Loucy (cell line): Measurements from ENCODE around the gene FOXJ3.

Experiments used
- H2AFZ ChIP-seq: fragments of 200-600 bp; sonication (generic); 2 replicates; pipeline ENCODE4 v1.6.0; 2016; ENCODE audit warnings: antibody characterized with exemption, mild to moderate bottlenecking, low read length, moderate library complexity
- H3F3A ChIP-seq: fragments of 200-600 bp; 2 replicates; pipeline ENCODE4 v1.6.0; 2016; ENCODE audit warnings: antibody characterized with exemption, low read depth, mild to moderate bottlenecking
- H3K27me3 ChIP-seq: fragments of 200-600 bp; sonication (generic); 2 replicates; pipeline ENCODE4 v1.6.1; 2014; ENCODE audit warnings: low read length, mild to moderate bottlenecking; ENCODE audit not compliant: insufficient read depth, poor library complexity, severe bottlenecking
- H3K36me3 ChIP-seq: fragments of 200-600 bp; sonication (generic); 2 replicates; pipeline ENCODE4 v1.6.1; 2016; ENCODE audit warnings: low read length; ENCODE audit not compliant: insufficient read depth
- H3K4me1 ChIP-seq: fragments of 200-600 bp; sonication (generic); 2 replicates; pipeline ENCODE4 v1.5.1; 2014; ENCODE audit warnings: low read length, mild to moderate bottlenecking; ENCODE audit not compliant: insufficient read depth, poor library complexity, severe bottlenecking
- H3K4me2 ChIP-seq: fragments of 200-600 bp; sonication (generic); 2 replicates; pipeline ENCODE4 v1.6.0; 2014; ENCODE audit warnings: antibody characterized with exemption, low read length, low read depth, mild to moderate bottlenecking; ENCODE audit not compliant: poor library complexity, severe bottlenecking
- H3K4me3 ChIP-seq: fragments of 200-600 bp; sonication (generic); 2 replicates; pipeline ENCODE4 v1.5.1; 2014; ENCODE audit warnings: low read length, mild to moderate bottlenecking, mixed read lengths; ENCODE audit not compliant: poor library complexity, severe bottlenecking
- H3K79me2 ChIP-seq: fragments of 200-600 bp; sonication (generic); 2 replicates; pipeline ENCODE4 v1.6.1; 2014; ENCODE audit warnings: low read length; ENCODE audit not compliant: insufficient read depth
- H3K9ac ChIP-seq: fragments of 200-600 bp; sonication (generic); 2 replicates; pipeline ENCODE4 v1.6.0; 2014; ENCODE audit warnings: mild to moderate bottlenecking, low read depth, low read length, moderate library complexity; ENCODE audit not compliant: poor library complexity, severe bottlenecking
- H3K9me2 ChIP-seq: fragments of 200-600 bp; sonication (generic); replicated peaks from 2 replicates; pipeline ENCODE4 v1.6.1; 2016; ENCODE audit warnings: low read depth, low read length, mixed read lengths
- H3K9me3 ChIP-seq: fragments of 200-600 bp; sonication (generic); 2 replicates; pipeline ENCODE4 v1.6.1; 2014; ENCODE audit warnings: mild to moderate bottlenecking, antibody characterized with exemption, low read length, low read depth; ENCODE audit not compliant: insufficient read depth
- H4K20me1 ChIP-seq: fragments of 200-600 bp; sonication (generic); 2 replicates; pipeline ENCODE4 v1.6.0; 2014; ENCODE audit warnings: antibody characterized with exemption, low read length, mild to moderate bottlenecking; ENCODE audit not compliant: insufficient read depth, poor library complexity, severe bottlenecking
- CTCF ChIP-seq: fragments of 200-600 bp; sonication (generic); conservative IDR thresholded peaks from 2 replicates; pipeline ENCODE4 v1.5.1; 2014; ENCODE audit warnings: mild to moderate bottlenecking, antibody characterized with exemption, low read length
- EZH2phosphoT487 ChIP-seq: fragments of 200-600 bp; IDR thresholded peaks from 2 replicates; pipeline ENCODE4 v1.6.1; 2018; ENCODE audit warnings: antibody characterized with exemption, mild to moderate bottlenecking, moderate library complexity, borderline replicate concordance

FOXJ3 gene

GRCh38 chr1:42282867-42283583, 52.0 kb downstream of the FOXJ3 start:
- no peaks in the 10 kb centered on the region for H3K9me3 ChIP-seq
- no peaks in the 10 kb centered on the region for H3F3A ChIP-seq
- no peak overlapping the region for H2AFZ ChIP-seq
- H3K36me3 ChIP-seq = peaks cover 4% of the 10 kb centered on the region; the same call in 1 of the 2 replicates
- H3K4me2 ChIP-seq = no peak overlapping the region
- TF ChIP-seq CTCF (no peak), EZH2phosphoT487 (no peak)
- no peaks in the 10 kb centered on the region for H3K27me3 ChIP-seq
- H3K79me2 ChIP-seq = peaks cover 94% of the 10 kb centered on the region
- H3K4me3 ChIP-seq = no peak overlapping the region
- H4K20me1 ChIP-seq = peaks cover 34% of the 10 kb centered on the region
- H3K4me1 ChIP-seq = peaks cover 31% of the 10 kb centered on the region
- H3K9me2 ChIP-seq = no peaks in the 10 kb centered on the region
- H3K9ac ChIP-seq = no peak overlapping the region

- Histone ChIP-seq H3K79me2 (peaks cover 90% of the 10 kb centered on the region), H3F3A (no peaks in the 10 kb centered on the region), H3K9me2 (no peaks in the 10 kb centered on the region), H3K27me3 (no peaks in the 10 kb centered on the region), H3K4me2 (no peak overlapping the region), H3K36me3 (peaks cover 8% of the 10 kb centered on the region; the same call in 1 of the 2 replicates), H3K4me3 (no peak overlapping the region), H3K4me1 (peaks cover 33% of the 10 kb centered on the region), H2AFZ (no peak overlapping the region), H3K9ac (no peak overlapping the region), H3K9me3 (no peaks in the 10 kb centered on the region), H4K20me1 (peaks cover 34% of the 10 kb centered on the region)
- no peak for TF ChIP-seq EZH2phosphoT487
- TF ChIP-seq CTCF = no peak
Observed at GRCh38 chr1:42282024-42282579, 52.9 kb downstream of the FOXJ3 start.

- no peak overlapping the region for H3K9ac ChIP-seq
- no peaks in the 10 kb centered on the region for H3F3A ChIP-seq
- no peaks in the 10 kb centered on the region for H3K9me2 ChIP-seq
- no peak overlapping the region for H2AFZ ChIP-seq
- H3K27me3 ChIP-seq = no peaks in the 10 kb centered on the region
- H3K4me3 ChIP-seq = no peak overlapping the region
- H3K4me1 ChIP-seq = peaks cover 33% of the 10 kb centered on the region
- no peaks in the 10 kb centered on the region for H3K9me3 ChIP-seq
- no peak overlapping the region for H3K4me2 ChIP-seq
- H4K20me1 ChIP-seq = peaks cover 34% of the 10 kb centered on the region
- peaks cover 91% of the 10 kb centered on the region for H3K79me2 ChIP-seq
- TF ChIP-seq CTCF (no peak), EZH2phosphoT487 (no peak)
- H3K36me3 ChIP-seq = peaks cover 17% of the 10 kb centered on the region; the same call in 1 of the 2 replicates
Observed at GRCh38 chr1:42280821-42281220, 54.2 kb downstream of the FOXJ3 start.
